HepG2 (cell line): ENCODE measurements around the gene TUBGCP4. TPM values are rescaled to one million over a fixed set of nuclear protein-coding genes. Genes with fewer than 3 reads are reported as not detected.

Experiments used
- SKI ChIP-seq: fragments of 450-650 bp; IDR thresholded peaks from one replicate; pipeline ENCODE4 v1.6.1; 2018; ENCODE audit warnings: mild to moderate bottlenecking; ENCODE audit not compliant: partially characterized antibody
- SSRP1 ChIP-seq: IDR thresholded peaks from 2 replicates; pipeline ENCODE4 v1.6.1; 2016; ENCODE audit warnings: control low read depth
- ZBTB42 ChIP-seq: sonication (generic); formaldehyde crosslinking; IDR thresholded peaks from 2 replicates; pipeline ENCODE4 v1.5.0; 2020; ENCODE audit warnings: mild to moderate bottlenecking, missing genetic modification reagents
- ZNF143 ChIP-seq: sonication (generic); formaldehyde crosslinking; IDR thresholded peaks from 2 replicates; pipeline ENCODE4 v1.4.0; 2020; ENCODE audit warnings: missing genetic modification reagents
- ZNF431 ChIP-seq: sonication (generic); formaldehyde crosslinking; IDR thresholded peaks from 2 replicates; pipeline ENCODE4 v1.9.0; 2022; ENCODE audit warnings: missing genetic modification reagents, low read depth, mild to moderate bottlenecking, borderline replicate concordance
- ZNF547 ChIP-seq: sonication (generic); formaldehyde crosslinking; IDR thresholded peaks from 2 replicates; pipeline ENCODE4 v1.5.1; 2020; ENCODE audit warnings: mild to moderate bottlenecking, missing genetic modification reagents
- ZNF562 ChIP-seq: sonication (generic); formaldehyde crosslinking; IDR thresholded peaks from 2 replicates; pipeline ENCODE4 v1.8.0; 2022; ENCODE audit warnings: missing genetic modification reagents, borderline replicate concordance
- ZSCAN22 ChIP-seq: sonication (generic); formaldehyde crosslinking; IDR thresholded peaks from 2 replicates; pipeline ENCODE4 v1.4.0; 2020; ENCODE audit warnings: mild to moderate bottlenecking, missing genetic modification reagents
- polyA plus RNA-seq, 8 experiments: library from polyadenylated mRNA; depleted of rRNA in 3 of 8; stranded (reverse) in 7 of 8; unstranded in 1 of 8; fragments of >200 nt; fragmentation: Illumina TruSeq in 4 of 8; extraction: Trizol in 4 of 8; gene quantifications; 2 replicates each; pipeline versions ENCODE4 v1.2.1 to v1.2.3, GENCODE V29; 2011 to 2016; ENCODE audit warnings: low read depth in 4 of 8, missing spikeins in 1 of 8, mixed read lengths in 1 of 8; ENCODE audit not compliant: insufficient read depth in 1 of 8
- total RNA-seq, 5 experiments: library from RNA; depleted of rRNA; stranded (reverse); fragments of >200 nt; fragmentation: Illumina TruSeq; extraction: Trizol; gene quantifications; 2 replicates each; pipeline ENCODE4 v1.2.3, GENCODE V29; 2016; ENCODE audit warnings: low read depth in 1 of 5
- TF ChIP-seq, protein P1 (sequence below): sonication (generic); formaldehyde crosslinking; IDR thresholded peaks from 2 replicates; pipeline ENCODE4 v1.5.0; 2020; ENCODE audit warnings: missing genetic modification reagents
- TF ChIP-seq, protein P2 (sequence below): fragments of 450-650 bp; IDR thresholded peaks from 2 replicates; pipeline ENCODE4 v1.6.1; 2017; ENCODE audit warnings: mild to moderate bottlenecking
- TF ChIP-seq, protein P3 (sequence below): sonication (generic); formaldehyde crosslinking; IDR thresholded peaks from 2 replicates; pipeline ENCODE4 v1.9.0; 2022; ENCODE audit warnings: missing genetic modification reagents, mild to moderate bottlenecking, borderline replicate concordance
- TF ChIP-seq, protein P4 (sequence below): sonication (generic); formaldehyde crosslinking; IDR thresholded peaks from 2 replicates; pipeline ENCODE4 v1.4.0; 2020; ENCODE audit warnings: mild to moderate bottlenecking, missing genetic modification reagents
- TF ChIP-seq, protein P5 (sequence below): sonication (generic); formaldehyde crosslinking; IDR thresholded peaks from 2 replicates; pipeline ENCODE4 v1.4.0; 2020; ENCODE audit warnings: missing genetic modification reagents, mild to moderate bottlenecking, borderline replicate concordance

Gene TUBGCP4
- total and polyA plus RNA-seq, 2 of the 13 experiments (the other 11 are each of a cell fraction or from before 2014, with no cell fraction given) = 15.0 to 20.5 TPM

DNA sequence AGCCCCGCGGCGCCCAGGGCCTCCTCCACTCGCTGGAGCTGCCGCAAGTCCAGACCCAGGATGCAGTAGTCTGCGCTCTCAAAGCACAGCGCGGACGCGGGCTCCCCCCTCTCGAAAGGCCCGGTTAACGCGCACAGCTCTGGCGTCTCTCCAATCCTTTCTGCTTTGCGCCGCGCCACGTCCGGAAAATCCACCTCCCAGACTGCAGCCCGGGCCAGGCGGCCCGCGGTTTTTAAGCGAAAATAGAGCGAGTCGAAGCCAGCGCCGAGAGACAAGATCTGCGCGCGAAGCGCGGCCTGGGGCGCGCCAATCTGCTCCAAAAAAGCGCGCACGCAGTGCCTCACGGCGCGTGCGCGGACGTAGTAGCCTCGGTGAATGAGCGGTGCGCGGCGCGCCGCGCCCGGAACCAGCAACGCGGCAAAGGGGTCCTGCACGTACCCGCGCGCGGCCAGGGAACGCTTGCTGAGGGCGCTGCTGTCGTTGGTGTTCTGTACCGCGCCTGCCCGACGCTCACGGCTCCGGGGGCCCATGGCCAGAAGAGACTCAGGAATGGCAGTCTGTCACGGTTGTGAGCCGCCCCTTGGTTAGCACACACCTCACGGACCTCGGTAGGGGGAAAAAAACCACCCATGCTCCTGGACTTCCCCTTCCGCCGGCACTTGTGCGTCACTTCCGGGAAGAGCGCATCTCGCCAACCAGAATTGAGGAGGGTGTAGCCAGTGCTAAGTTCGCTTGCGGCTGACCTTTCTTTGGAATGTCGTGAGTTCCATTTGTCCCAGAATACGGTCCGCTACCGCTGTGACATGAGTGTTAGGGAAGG, 40.7 kb upstream of the TUBGCP4 start, which contains the start of gene LCMT2 (continued):
- TF ChIP-seq SKI (no peak), ZBTB42 (CRISPR knock-in tag) (peak; percentile 86), ZNF431 (CRISPR knock-in tag) (no peak), ZSCAN22 (CRISPR knock-in tag) (no peak), ZNF143 (CRISPR knock-in tag) (no peak), SSRP1 (CRISPR knock-in tag) (no peak), ZNF547 (CRISPR knock-in tag) (peak; percentile 85; the same call in 1 of the 2 replicates), ZNF562 (CRISPR knock-in tag) (no peak)
- TF ChIP-seq, protein P1, sequence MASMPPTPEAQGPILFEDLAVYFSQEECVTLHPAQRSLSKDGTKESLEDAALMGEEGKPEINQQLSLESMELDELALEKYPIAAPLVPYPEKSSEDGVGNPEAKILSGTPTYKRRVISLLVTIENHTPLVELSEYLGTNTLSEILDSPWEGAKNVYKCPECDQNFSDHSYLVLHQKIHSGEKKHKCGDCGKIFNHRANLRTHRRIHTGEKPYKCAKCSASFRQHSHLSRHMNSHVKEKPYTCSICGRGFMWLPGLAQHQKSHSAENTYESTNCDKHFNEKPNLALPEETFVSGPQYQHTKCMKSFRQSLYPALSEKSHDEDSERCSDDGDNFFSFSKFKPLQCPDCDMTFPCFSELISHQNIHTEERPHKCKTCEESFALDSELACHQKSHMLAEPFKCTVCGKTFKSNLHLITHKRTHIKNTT = no peak
- TF ChIP-seq, protein P2, sequence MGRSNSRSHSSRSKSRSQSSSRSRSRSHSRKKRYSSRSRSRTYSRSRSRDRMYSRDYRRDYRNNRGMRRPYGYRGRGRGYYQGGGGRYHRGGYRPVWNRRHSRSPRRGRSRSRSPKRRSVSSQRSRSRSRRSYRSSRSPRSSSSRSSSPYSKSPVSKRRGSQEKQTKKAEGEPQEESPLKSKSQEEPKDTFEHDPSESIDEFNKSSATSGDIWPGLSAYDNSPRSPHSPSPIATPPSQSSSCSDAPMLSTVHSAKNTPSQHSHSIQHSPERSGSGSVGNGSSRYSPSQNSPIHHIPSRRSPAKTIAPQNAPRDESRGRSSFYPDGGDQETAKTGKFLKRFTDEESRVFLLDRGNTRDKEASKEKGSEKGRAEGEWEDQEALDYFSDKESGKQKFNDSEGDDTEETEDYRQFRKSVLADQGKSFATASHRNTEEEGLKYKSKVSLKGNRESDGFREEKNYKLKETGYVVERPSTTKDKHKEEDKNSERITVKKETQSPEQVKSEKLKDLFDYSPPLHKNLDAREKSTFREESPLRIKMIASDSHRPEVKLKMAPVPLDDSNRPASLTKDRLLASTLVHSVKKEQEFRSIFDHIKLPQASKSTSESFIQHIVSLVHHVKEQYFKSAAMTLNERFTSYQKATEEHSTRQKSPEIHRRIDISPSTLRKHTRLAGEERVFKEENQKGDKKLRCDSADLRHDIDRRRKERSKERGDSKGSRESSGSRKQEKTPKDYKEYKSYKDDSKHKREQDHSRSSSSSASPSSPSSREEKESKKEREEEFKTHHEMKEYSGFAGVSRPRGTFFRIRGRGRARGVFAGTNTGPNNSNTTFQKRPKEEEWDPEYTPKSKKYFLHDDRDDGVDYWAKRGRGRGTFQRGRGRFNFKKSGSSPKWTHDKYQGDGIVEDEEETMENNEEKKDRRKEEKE = no peak
- TF ChIP-seq, protein P3, sequence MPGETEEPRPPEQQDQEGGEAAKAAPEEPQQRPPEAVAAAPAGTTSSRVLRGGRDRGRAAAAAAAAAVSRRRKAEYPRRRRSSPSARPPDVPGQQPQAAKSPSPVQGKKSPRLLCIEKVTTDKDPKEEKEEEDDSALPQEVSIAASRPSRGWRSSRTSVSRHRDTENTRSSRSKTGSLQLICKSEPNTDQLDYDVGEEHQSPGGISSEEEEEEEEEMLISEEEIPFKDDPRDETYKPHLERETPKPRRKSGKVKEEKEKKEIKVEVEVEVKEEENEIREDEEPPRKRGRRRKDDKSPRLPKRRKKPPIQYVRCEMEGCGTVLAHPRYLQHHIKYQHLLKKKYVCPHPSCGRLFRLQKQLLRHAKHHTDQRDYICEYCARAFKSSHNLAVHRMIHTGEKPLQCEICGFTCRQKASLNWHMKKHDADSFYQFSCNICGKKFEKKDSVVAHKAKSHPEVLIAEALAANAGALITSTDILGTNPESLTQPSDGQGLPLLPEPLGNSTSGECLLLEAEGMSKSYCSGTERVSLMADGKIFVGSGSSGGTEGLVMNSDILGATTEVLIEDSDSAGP (CRISPR knock-in tag) = peak; percentile 82
- TF ChIP-seq, protein P4, sequence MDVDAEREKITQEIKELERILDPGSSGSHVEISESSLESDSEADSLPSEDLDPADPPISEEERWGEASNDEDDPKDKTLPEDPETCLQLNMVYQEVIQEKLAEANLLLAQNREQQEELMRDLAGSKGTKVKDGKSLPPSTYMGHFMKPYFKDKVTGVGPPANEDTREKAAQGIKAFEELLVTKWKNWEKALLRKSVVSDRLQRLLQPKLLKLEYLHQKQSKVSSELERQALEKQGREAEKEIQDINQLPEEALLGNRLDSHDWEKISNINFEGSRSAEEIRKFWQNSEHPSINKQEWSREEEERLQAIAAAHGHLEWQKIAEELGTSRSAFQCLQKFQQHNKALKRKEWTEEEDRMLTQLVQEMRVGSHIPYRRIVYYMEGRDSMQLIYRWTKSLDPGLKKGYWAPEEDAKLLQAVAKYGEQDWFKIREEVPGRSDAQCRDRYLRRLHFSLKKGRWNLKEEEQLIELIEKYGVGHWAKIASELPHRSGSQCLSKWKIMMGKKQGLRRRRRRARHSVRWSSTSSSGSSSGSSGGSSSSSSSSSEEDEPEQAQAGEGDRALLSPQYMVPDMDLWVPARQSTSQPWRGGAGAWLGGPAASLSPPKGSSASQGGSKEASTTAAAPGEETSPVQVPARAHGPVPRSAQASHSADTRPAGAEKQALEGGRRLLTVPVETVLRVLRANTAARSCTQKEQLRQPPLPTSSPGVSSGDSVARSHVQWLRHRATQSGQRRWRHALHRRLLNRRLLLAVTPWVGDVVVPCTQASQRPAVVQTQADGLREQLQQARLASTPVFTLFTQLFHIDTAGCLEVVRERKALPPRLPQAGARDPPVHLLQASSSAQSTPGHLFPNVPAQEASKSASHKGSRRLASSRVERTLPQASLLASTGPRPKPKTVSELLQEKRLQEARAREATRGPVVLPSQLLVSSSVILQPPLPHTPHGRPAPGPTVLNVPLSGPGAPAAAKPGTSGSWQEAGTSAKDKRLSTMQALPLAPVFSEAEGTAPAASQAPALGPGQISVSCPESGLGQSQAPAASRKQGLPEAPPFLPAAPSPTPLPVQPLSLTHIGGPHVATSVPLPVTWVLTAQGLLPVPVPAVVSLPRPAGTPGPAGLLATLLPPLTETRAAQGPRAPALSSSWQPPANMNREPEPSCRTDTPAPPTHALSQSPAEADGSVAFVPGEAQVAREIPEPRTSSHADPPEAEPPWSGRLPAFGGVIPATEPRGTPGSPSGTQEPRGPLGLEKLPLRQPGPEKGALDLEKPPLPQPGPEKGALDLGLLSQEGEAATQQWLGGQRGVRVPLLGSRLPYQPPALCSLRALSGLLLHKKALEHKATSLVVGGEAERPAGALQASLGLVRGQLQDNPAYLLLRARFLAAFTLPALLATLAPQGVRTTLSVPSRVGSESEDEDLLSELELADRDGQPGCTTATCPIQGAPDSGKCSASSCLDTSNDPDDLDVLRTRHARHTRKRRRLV = peak; percentile 87
- TF ChIP-seq, protein P5, sequence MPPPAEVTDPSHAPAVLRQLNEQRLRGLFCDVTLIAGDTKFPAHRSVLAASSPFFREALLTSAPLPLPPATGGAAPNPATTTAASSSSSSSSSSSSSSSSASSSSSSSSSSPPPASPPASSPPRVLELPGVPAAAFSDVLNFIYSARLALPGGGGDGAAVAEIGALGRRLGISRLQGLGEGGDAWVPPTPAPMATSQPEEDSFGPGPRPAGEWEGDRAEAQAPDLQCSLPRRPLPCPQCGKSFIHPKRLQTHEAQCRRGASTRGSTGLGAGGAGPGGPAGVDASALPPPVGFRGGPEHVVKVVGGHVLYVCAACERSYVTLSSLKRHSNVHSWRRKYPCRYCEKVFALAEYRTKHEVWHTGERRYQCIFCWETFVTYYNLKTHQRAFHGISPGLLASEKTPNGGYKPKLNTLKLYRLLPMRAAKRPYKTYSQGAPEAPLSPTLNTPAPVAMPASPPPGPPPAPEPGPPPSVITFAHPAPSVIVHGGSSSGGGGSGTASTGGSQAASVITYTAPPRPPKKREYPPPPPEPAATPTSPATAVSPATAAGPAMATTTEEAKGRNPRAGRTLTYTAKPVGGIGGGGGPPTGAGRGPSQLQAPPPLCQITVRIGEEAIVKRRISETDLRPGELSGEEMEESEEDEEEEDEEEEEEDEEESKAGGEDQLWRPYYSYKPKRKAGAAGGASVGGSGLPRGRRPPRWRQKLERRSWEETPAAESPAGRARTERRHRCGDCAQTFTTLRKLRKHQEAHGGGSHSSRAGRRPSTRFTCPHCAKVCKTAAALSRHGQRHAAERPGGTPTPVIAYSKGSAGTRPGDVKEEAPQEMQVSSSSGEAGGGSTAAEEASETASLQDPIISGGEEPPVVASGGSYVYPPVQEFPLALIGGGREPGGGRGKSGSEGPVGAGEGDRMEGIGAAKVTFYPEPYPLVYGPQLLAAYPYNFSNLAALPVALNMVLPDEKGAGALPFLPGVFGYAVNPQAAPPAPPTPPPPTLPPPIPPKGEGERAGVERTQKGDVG (CRISPR knock-in tag) = no peak
